Adrenal gland (tissue), 12 donors: ENCODE measurements around the gene FAM20C. TPM values are rescaled to one million over a fixed set of nuclear protein-coding genes. Genes with fewer than 3 reads are reported as not detected.

Experiments used
- DNase-seq, 7 donors: peaks; one replicate each; pipeline ENCODE4 v3.0.0-alpha.2; 2019 to 2020
- H3K27ac ChIP-seq, 5 donors: fragments of 200-600 bp; sonication (generic) in 4 of 5; 1 replicate in 3 of 5; 2 replicates in 2 of 5; pipeline versions ENCODE4 v1.5.1 to v1.8.0; 2016 to 2020; ENCODE audit warnings: mild to moderate bottlenecking in 1 of 5
- H3K27me3 ChIP-seq: fragments of 200-600 bp; 2 replicates; pipeline ENCODE4 v1.8.0; 2021
- H3K36me3 ChIP-seq, 2 donors: fragments of 200-600 bp; replicated peaks in 1 of 2; 1 replicate in 1 of 2; 2 replicates in 1 of 2; pipeline versions ENCODE4 v1.5.1 to v1.8.0; 2018 to 2022
- H3K4me1 ChIP-seq, 2 donors: fragments of 200-600 bp; replicated peaks in 1 of 2; 1 replicate in 1 of 2; 2 replicates in 1 of 2; pipeline versions ENCODE4 v1.5.1 to v1.8.0; 2018 to 2021
- H3K4me3 ChIP-seq, 4 donors: fragments of 200-600 bp; sonication (generic) in 3 of 4; one replicate each; pipeline ENCODE4 v1.5.1; 2016 to 2018
- H3K9me3 ChIP-seq, 3 donors: fragments of 200-600 bp; sonication (generic) in 1 of 3; replicated peaks in 1 of 3; 1 replicate in 2 of 3; 2 replicates in 1 of 3; pipeline versions ENCODE4 v1.5.1 to v1.8.0; 2016 to 2021
- POLR2A ChIP-seq, 2 donors: fragments of 450-650 bp; IDR thresholded peaks; one replicate each; pipeline ENCODE4 v1.6.1; 2017; ENCODE audit warnings: antibody characterized with exemption in 2 of 2, mild to moderate bottlenecking in 2 of 2, moderate library complexity in 1 of 2
- WGBS, 4 donors: extraction: QIAGEN DNeasy Blood & Tissue Kit in 2 of 4; methylation state at CpG; one replicate each; pipeline versions ENCODE4 v1.1.5 to v1.1.7; 2013 to 2017; 5-methylcytosine and 5-hydroxymethylcytosine counted together
- intact Hi-C, 2 donors: fragments of 100-400 bp; cut with DNase I; formaldehyde crosslinking; loops; one replicate each; pipeline versions ENCODE4 v1.14.1 to v1.15.0; 2022 to 2023
- polyA plus RNA-seq, 3 donors: library from polyadenylated mRNA; stranded (reverse); fragments of 200-250 nt in 2 of 3; fragments of 350-450 nt in 1 of 3; fragmentation: Illumina TruSeq in 1 of 3; extraction: RNeasy Lipid Tissue Mini Kit (QIAGEN cat#74804) in 1 of 3; gene quantifications; one replicate each; pipeline ENCODE4 v1.2.3, GENCODE V29; 2013 to 2014
- total RNA-seq, 9 donors: library from RNA; depleted of rRNA in 4 of 9; stranded (reverse); fragments of >200 nt in 4 of 9; fragments of 120-200 nt in 1 of 9; fragmentation: NEBNext Ultra II Directional in 1 of 9; extraction: Animal tissue kit (Norgen Biotek cat#: 25700) in 1 of 9; gene quantifications; one replicate each; pipeline versions ENCODE4 v1.1.0 to v1.2.4, GENCODE V29; 2013 to 2023
- TF ChIP-seq, protein P1 (sequence below), 6 experiments: fragments of 450-650 bp in 4 of 6; fragments of 200-600 bp in 2 of 6; sonication (generic) in 1 of 6; IDR thresholded peaks; 1 replicate in 5 of 6; 2 replicates in 1 of 6; pipeline versions ENCODE4 v1.5.1 to v1.8.0; 2016 to 2021; ENCODE audit warnings: antibody characterized with exemption in 6 of 6, mild to moderate bottlenecking in 2 of 6, moderate library complexity in 1 of 6
- donor health status: healthy with polysubstance abuse.
- donor health status: Bipolar disorder and iron deficiency.
- donor health status: DM: yes; HTN: yes; CAD: no.
- donor health status: DM: no; HTN: no; CAD: no.
- donor health status: DM: no; HTN: no; CAD: no.
- donor health status: DM: yes; HTN: yes; CAD: no.

Gene FAM20C
- total and polyA plus RNA-seq, 12 donors, result 2.8 to 57.9 (median 36.0) TPM

- Histone ChIP-seq H3K4me1 (no peaks in the 10 kb centered on the region), H3K9me3 (no peaks in the 10 kb centered on the region), H3K27ac (no peak overlapping the region), H3K36me3 (peaks cover 0 to 73% of the 10 kb centered on the region in 2 donors), H3K27me3 (no peaks in the 10 kb centered on the region), H3K4me3 (no peak overlapping the region)
- intact Hi-C loops, result no loop called here
- TF ChIP-seq, protein P1, sequence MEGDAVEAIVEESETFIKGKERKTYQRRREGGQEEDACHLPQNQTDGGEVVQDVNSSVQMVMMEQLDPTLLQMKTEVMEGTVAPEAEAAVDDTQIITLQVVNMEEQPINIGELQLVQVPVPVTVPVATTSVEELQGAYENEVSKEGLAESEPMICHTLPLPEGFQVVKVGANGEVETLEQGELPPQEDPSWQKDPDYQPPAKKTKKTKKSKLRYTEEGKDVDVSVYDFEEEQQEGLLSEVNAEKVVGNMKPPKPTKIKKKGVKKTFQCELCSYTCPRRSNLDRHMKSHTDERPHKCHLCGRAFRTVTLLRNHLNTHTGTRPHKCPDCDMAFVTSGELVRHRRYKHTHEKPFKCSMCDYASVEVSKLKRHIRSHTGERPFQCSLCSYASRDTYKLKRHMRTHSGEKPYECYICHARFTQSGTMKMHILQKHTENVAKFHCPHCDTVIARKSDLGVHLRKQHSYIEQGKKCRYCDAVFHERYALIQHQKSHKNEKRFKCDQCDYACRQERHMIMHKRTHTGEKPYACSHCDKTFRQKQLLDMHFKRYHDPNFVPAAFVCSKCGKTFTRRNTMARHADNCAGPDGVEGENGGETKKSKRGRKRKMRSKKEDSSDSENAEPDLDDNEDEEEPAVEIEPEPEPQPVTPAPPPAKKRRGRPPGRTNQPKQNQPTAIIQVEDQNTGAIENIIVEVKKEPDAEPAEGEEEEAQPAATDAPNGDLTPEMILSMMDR (IDR thresholded peaks at IDR 0.05), result no peak
- no peak for TF ChIP-seq POLR2A (IDR thresholded peaks at IDR 0.05)
- WGBS, 4 donors, result 85 to 92% (median 91%) methylated on average over 15 to 21 of the region's 21 CpGs
- no peak for DNase-seq
Observed at GRCh38 chr7:251446-252175, 59.2 kb downstream of the FAM20C start.

- WGBS, 4 donors, result 92 to 97% (median 94%) methylated on average over 14 to 29 of the region's 29 CpGs
- no peaks in the 10 kb centered on the region for H3K9me3 ChIP-seq
- TF ChIP-seq POLR2A (IDR thresholded peaks at IDR 0.05), result no peak
- TF ChIP-seq, protein P1 (IDR thresholded peaks at IDR 0.05), result no peak
- H3K27ac ChIP-seq, result no peak overlapping the region
- DNase-seq, result no peak
- no peak overlapping the region for H3K4me3 ChIP-seq
- H3K27me3 ChIP-seq, result no peaks in the 10 kb centered on the region
- peaks cover 0 to 76% of the 10 kb centered on the region in 2 donors for H3K36me3 ChIP-seq
- no peaks in the 10 kb centered on the region for H3K4me1 ChIP-seq
- intact Hi-C loops, result no loop called here
Observed at GRCh38 chr7:252216-252965, 60.0 kb downstream of the FAM20C start.

GRCh38 chr7:252981-253380, 60.6 kb downstream of the FAM20C start:
- no peaks in the 10 kb centered on the region for H3K27me3 ChIP-seq
- no peak overlapping the region for H3K4me3 ChIP-seq
- WGBS, 4 donors, result 92 to 98% (median 96%) methylated on average over 9 to 22 of the region's 22 CpGs
- no peak for TF ChIP-seq POLR2A (IDR thresholded peaks at IDR 0.05)
- intact Hi-C loops, result no loop called here
- H3K9me3 ChIP-seq, result no peaks in the 10 kb centered on the region
- H3K36me3 ChIP-seq, result peaks cover 0 to 77% of the 10 kb centered on the region in 2 donors
- H3K27ac ChIP-seq, result no peak overlapping the region
- no peaks in the 10 kb centered on the region for H3K4me1 ChIP-seq
- no peak for DNase-seq

DNA sequence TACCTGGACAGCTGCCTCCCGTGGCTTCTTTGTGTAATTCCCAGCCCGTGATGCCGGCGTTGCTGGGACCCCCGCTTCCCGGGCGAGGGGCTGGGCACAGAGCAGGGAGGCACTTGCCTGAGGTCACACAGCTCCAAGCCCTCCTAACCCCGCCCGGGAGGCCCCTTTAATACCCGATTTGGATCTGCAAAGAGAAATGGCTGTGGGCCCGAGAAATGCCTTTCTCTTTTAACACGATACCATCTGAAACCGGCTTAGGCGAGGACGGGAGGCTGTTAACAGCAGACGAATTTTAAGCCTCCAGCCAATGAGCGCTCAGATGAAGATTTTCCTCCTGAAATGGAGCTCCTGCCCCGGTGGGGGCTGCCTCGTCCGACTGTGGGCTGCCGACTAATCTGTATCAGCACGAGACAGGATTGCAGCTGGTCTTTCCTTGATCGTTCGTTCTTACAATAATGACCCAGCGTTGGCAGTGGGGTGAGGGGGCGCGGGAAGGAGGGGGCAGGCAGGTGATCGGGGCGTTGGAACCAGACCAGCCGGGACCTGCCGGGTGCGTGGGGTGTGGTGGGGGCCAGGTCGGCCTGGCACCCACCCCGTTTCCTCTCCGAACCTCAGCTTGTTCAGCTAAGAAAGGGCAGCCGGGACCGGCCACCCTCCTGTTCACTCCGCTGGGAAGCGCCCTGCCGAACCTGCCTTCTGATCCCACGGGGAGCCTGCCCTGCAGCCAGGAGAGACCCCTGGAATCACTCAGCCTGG, 61.4 kb downstream of the FAM20C start:
- WGBS, 4 donors, result 93 to 94% (median 94%) methylated on average over 41 of the region's 41 CpGs
- H3K9me3 ChIP-seq, result no peaks in the 10 kb centered on the region
- H3K36me3 ChIP-seq, result peaks cover 0 to 75% of the 10 kb centered on the region in 2 donors
- H3K4me1 ChIP-seq, result no peaks in the 10 kb centered on the region
- no peak overlapping the region for H3K27ac ChIP-seq
- TF ChIP-seq POLR2A (IDR thresholded peaks at IDR 0.05), result no peak
- TF ChIP-seq, protein P1 (IDR thresholded peaks at IDR 0.05), result no peak
- no peak for DNase-seq
- intact Hi-C loops, result no loop called here
- H3K27me3 ChIP-seq, result no peaks in the 10 kb centered on the region
- H3K4me3 ChIP-seq, result no peak overlapping the region
